D721Med (cell line): ENCODE results near the gene DSCAM.
"Not testable (repeated sequence)": the region's sequence is repeated elsewhere in the genome, so short reads cannot be mapped to it uniquely, and the experiment has no call there.

Experiments
- DNase-seq: peaks from one replicate; pipeline ENCODE4 v3.0.0; 2011; ENCODE audit warnings: low spot score; ENCODE audit not compliant: insufficient read length
- FAIRE-seq: peaks from 2 replicates; lab custom pipeline; 2011; peaks lifted over from hg19 to GRCh38; lab: Jason Lieb, UNC
- CTCF ChIP-seq: IDR thresholded peaks from 2 replicates; pipeline ENCODE4 v1.5.1; 2012; ENCODE audit warnings: mild to moderate bottlenecking, control low read depth; ENCODE audit not compliant: insufficient read depth; ENCODE audit errors: missing control alignments

Gene DSCAM

GRCh38 chr21:40335704-40336103, 511.3 kb downstream of the DSCAM start:
- DNase-seq, result no peak
- FAIRE-seq, result no peak
- TF ChIP-seq CTCF, result no peak

GRCh38 chr21:40334159-40334558, 512.8 kb downstream of the DSCAM start:
- TF ChIP-seq CTCF, result no peak
- DNase-seq (no peak), FAIRE-seq (no peak)

- no peak for FAIRE-seq
- DNase-seq, result no peak
- TF ChIP-seq CTCF, result no peak
These were observed 513.2 kb downstream of the DSCAM start for GRCh38 chr21:40333731-40334130.

- no peak for FAIRE-seq
- no peak for TF ChIP-seq CTCF
- no peak for DNase-seq
These were observed 515.2 kb downstream of the DSCAM start for GRCh38 chr21:40331804-40332203.

- no peak for DNase-seq
- TF ChIP-seq CTCF, result no peak
- FAIRE-seq, result no peak
These were observed 515.8 kb downstream of the DSCAM start for GRCh38 chr21:40331172-40331571.

- no peak for TF ChIP-seq CTCF
- no peak for FAIRE-seq
- no peak for DNase-seq
These were observed 522.6 kb downstream of the DSCAM start for GRCh38 chr21:40324389-40324788.

- not testable (repeated sequence) for DNase-seq, FAIRE-seq
These were observed 526.2 kb downstream of the DSCAM start for GRCh38 chr21:40320718-40321117.

- TF ChIP-seq CTCF, result no peak
- FAIRE-seq, result no peak
These were observed 528.6 kb downstream of the DSCAM start for GRCh38 chr21:40318371-40318770.

More at GRCh38 chr21:40318371-40318770, 528.6 kb downstream of the DSCAM start:
- no peak for DNase-seq
